Measurements from ENCODE around the gene SIRPA.
"Not testable (repeated sequence)": the region's sequence is repeated elsewhere in the genome, so short reads cannot be mapped to it uniquely, and the experiment has no call there.

The SIRPA gene

GRCh38 chr20:1911536-1911935 is 16.3 kb downstream of the SIRPA start:
- no peak for DNase-seq

- no peak for DNase-seq
Measured at GRCh38 chr20:1912053-1912452, 16.8 kb downstream of the SIRPA start.

- DNase-seq, result no peak
Measured at GRCh38 chr20:1912646-1913045, 17.4 kb downstream of the SIRPA start.

- not testable (repeated sequence) for DNase-seq
Measured at GRCh38 chr20:1915233-1915632, 20.0 kb downstream of the SIRPA start.

GRCh38 chr20:1915725-1916124 is 20.5 kb downstream of the SIRPA start:
- DNase-seq, result no peak

GRCh38 chr20:1917786-1918185 is 22.6 kb downstream of the SIRPA start:
- DNase-seq, result no peak

GRCh38 chr20:1918491-1919165 is 23.4 kb downstream of the SIRPA start:
- no peak for DNase-seq

- no peak for DNase-seq
Measured at GRCh38 chr20:1920252-1920651, 25.0 kb downstream of the SIRPA start.

GRCh38 chr20:1920826-1921225 is 25.6 kb downstream of the SIRPA start:
- no peak for DNase-seq

- not testable (repeated sequence) for DNase-seq
Measured at GRCh38 chr20:1921985-1922384, 26.8 kb downstream of the SIRPA start.

- DNase-seq, result no peak
Measured at GRCh38 chr20:1922786-1923185, 27.6 kb downstream of the SIRPA start.

GRCh38 chr20:1924910-1925861 is 30.0 kb downstream of the SIRPA start:
- no peak for DNase-seq

- no peak for DNase-seq
Measured at GRCh38 chr20:1926237-1926636, 31.0 kb downstream of the SIRPA start.

- no peak for DNase-seq
Measured at GRCh38 chr20:1927217-1927616, 32.0 kb downstream of the SIRPA start.

- DNase-seq, result no peak
Measured at GRCh38 chr20:1928154-1928553, 32.9 kb downstream of the SIRPA start.

GRCh38 chr20:1928782-1929181 is 33.6 kb downstream of the SIRPA start:
- DNase-seq, result no peak

GRCh38 chr20:1929460-1929859 is 34.3 kb downstream of the SIRPA start:
- no peak for DNase-seq

- no peak for DNase-seq
Measured at GRCh38 chr20:1930165-1930564, 35.0 kb downstream of the SIRPA start.

GRCh38 chr20:1931830-1932229 is 36.6 kb downstream of the SIRPA start:
- no peak for DNase-seq

- no peak for DNase-seq
Measured at GRCh38 chr20:1932971-1933370, 37.8 kb downstream of the SIRPA start.

- DNase-seq, result no peak
Measured at GRCh38 chr20:1933465-1933870, 38.3 kb downstream of the SIRPA start.

GRCh38 chr20:1934156-1934555 is 38.9 kb downstream of the SIRPA start:
- DNase-seq, result no peak

- DNase-seq, result no peak
Measured at GRCh38 chr20:1934721-1935573, 39.7 kb downstream of the SIRPA start.

All from stimulated activated CD4-positive, alpha-beta T cell treated with anti-CD3 and anti-CD28 coated beads, Interleukin-4, amount 100 ng/mL, for 1 hour (primary cell).